Measurements from ENCODE around the gene ZNF236.

ZNF236 gene

DNA sequence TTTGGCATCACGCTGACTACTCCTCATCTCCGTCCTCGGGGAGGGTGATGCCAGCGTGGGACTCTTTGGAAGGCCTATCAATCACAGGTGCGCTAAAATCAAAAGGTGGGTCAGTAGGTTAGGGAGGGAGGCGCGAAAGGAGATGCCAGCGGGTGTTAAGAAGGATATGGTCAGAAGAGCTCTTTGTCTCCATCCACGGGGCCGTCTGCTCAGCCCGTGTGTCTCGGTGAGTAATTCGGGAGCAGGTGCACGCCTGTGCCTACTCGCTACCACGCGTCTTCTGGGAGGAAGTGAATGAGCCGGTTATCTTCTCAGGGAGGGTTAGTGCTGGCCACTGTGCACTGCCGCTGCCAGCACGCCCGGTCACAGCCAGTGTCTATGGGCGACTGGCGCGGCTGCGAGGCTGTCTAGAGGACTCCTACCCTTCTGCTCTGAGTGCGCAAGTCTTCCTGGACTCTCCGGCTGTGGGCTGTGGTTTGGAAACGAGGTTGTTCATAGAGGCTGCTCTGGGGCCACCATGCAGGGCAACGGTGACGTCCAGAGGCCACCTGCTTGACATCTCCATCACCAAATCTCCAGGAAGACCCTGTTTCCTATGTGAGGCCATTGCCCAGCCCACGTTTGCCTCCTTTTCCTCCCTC lies 156.9 kb downstream of the ZNF236 start:
- no peak for DNase-seq (ENCODE audit: low read depth)
- TF ChIP-seq, protein P1, sequence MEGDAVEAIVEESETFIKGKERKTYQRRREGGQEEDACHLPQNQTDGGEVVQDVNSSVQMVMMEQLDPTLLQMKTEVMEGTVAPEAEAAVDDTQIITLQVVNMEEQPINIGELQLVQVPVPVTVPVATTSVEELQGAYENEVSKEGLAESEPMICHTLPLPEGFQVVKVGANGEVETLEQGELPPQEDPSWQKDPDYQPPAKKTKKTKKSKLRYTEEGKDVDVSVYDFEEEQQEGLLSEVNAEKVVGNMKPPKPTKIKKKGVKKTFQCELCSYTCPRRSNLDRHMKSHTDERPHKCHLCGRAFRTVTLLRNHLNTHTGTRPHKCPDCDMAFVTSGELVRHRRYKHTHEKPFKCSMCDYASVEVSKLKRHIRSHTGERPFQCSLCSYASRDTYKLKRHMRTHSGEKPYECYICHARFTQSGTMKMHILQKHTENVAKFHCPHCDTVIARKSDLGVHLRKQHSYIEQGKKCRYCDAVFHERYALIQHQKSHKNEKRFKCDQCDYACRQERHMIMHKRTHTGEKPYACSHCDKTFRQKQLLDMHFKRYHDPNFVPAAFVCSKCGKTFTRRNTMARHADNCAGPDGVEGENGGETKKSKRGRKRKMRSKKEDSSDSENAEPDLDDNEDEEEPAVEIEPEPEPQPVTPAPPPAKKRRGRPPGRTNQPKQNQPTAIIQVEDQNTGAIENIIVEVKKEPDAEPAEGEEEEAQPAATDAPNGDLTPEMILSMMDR (IDR thresholded peaks at IDR 0.05; ENCODE audit: control insufficient read depth, extremely low read depth, insufficient read depth) = no peak
- no peak overlapping the region for H3K4me3 ChIP-seq (ENCODE audit: low read depth, low read length)

DNA sequence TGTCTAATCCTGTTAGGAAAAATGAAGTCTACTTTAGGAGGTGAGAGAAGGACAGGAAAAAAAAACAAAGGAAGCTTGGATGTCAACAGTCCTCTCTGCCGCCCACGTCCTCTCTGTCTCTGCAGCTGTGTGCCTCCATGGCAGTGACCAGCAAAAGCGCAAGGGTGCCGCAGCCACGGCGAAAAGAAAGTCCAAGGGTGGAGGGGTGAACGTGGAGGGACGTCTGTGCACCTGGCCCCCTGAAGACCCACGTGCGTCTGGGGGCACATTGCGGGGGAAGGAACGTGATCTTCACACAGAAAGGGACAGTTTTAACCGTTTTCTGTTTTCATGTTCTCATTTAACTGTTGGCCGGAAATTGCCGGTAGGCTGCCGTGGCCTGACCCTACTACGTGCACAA lies 157.5 kb downstream of the ZNF236 start:
- H3K4me3 ChIP-seq (ENCODE audit: low read depth, low read length) = no peak overlapping the region
- TF ChIP-seq, protein P1 (IDR thresholded peaks at IDR 0.05; ENCODE audit: control insufficient read depth, extremely low read depth, insufficient read depth) = no peak
- no peak for DNase-seq (ENCODE audit: low read depth)

DNA sequence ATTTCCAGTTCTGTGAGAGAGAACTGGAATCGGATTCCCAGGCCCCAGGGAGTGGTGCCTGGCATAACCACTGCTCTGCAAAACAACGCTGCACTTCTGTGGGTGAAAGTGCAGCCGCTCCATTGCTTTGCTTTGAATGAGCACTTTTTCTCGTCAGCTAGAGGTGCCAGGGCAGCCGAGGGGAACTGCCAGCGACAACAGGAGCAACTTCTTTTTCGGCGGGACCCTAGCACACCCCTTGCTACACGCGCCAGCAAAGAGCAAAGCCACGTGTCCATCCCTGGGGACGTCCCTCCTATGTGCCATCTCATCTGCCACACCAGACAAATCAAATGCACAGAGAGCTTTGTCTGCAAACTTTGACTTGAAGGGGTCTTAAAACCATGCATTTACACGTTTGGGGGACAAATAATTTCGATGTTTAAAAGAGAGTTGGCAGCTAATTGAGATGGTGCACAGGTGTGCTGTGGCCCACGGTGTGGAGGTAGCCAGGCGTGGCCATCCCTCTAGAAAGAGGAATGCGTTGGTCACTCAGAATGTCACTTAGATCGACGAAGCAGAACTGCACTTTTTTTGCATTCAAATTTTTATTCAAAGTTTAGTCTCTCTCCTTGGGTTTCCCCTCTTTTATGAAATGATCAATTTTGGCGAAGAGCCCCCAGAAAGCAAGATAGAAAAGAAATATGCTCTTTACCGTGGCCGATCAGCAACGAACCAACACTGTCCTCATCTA lies 158.5 kb downstream of the ZNF236 start:
- H3K4me3 ChIP-seq (ENCODE audit: low read depth, low read length) = no peak overlapping the region
- TF ChIP-seq, protein P1 (IDR thresholded peaks at IDR 0.05; ENCODE audit: control insufficient read depth, extremely low read depth, insufficient read depth) = no peak

DNA sequence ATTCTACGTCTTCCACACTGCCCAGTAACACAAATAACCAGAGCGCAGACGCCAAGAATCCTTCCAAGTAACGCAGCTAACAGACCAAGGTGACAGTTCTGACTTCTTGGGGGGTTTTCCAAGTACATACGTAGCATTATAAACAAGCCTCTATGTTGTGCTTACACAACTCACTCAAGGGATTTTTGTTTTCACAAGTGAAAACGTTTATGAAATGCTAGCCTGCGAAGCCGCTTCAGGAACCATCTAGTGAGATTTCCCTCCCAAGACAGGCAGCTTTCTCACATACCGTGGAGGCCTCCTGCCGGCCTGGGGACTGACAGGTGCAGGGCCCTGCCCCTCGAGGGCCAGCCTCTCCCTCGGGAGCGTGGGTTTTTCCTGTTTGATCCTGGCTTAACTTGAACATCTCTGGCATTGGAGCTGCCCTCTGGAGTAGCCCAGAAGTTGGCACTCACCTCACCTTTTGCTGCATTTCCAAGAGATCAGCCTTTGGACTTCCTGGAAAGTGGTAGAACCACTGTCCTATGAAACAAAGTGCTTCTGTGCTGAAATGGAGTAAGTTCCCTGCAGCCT lies 159.1 kb downstream of the ZNF236 start:
- TF ChIP-seq, protein P1 (IDR thresholded peaks at IDR 0.05; ENCODE audit: control insufficient read depth, extremely low read depth, insufficient read depth) = no peak; the same call in 1 of the 2 replicates
- peak; percentile 73 for DNase-seq (ENCODE audit: low read depth)
- no peak overlapping the region for H3K4me3 ChIP-seq (ENCODE audit: low read depth, low read length)

More for the DNA sequence above, 158.5 kb downstream of the ZNF236 start:
- no peak for DNase-seq (ENCODE audit: low read depth)

DNA sequence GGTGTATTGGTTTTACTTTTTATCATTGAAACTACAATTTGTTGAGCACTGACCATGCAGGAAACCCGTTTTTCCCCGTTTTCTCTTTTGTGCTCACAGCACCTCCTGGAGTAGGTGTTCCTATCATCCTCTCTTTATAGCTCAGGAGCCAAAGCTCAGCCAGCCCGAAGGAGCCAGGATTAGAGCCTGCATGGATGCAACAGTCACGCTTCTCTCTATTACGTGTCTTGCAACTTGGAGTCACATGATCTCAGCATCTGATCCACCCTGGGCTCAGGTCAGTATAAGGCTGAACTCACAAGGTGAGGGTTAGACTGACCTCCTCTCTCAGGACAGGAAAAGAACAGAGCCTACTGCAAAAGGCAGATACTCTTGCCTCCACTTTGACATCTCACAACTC lies 159.7 kb downstream of the ZNF236 start:
- no peak for DNase-seq (ENCODE audit: low read depth)
- TF ChIP-seq, protein P1 (IDR thresholded peaks at IDR 0.05; ENCODE audit: control insufficient read depth, extremely low read depth, insufficient read depth) = no peak
- H3K4me3 ChIP-seq (ENCODE audit: low read depth, low read length) = no peak overlapping the region

DNA sequence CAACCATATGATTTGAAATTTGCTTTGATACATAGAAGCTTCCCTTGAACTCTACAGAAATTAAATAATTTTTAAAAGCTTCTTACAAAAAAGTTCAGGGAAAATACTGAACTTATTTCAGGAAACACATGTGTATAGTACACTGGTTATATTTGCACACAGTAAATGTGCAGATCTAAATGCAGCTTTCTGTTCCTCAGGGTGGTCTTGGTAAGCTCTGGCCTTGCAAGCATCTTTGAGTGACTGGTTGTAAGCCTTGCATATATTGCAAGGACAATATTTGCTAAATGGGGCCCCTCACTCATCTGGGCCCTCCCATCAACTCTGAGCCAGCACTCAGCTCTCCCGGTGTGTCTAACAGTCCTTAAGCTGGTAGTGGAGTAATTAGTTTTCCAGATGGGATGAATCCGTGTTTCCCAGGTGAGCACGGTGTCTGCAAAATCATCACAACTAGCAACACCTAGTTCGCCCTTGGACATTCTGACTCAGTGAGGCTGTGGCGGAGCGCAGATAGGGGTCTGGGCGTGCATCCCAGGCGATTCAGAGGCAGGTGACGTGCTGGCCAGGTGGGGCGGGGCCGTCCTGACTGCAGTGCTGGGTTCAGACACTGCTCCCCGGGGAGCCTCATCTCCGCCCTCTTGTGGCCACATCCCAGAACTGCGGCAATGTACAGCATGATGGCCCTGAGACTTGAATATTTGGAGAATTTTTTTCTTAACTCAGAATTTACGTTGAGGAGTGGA lies 160.7 kb downstream of the ZNF236 start:
- peak; percentile 42 for DNase-seq (ENCODE audit: low read depth)
- no peak overlapping the region for H3K4me3 ChIP-seq (ENCODE audit: low read depth, low read length)
- TF ChIP-seq, protein P1 (IDR thresholded peaks at IDR 0.05; ENCODE audit: control insufficient read depth, extremely low read depth, insufficient read depth) = peak; percentile 90

All from LNCaP clone FGC (cell line).